SK-N-SH (cell line): Measurements from ENCODE around the gene FN3K.

Experiments used
- CTCF ChIP-seq: fragments of 200-600 bp; sonication (generic); IDR thresholded peaks from 2 replicates; pipeline ENCODE4 v1.6.1; 2017; ENCODE audit warnings: antibody characterized with exemption, mild to moderate bottlenecking, moderate library complexity
- PBX3 ChIP-seq: IDR thresholded peaks from 2 replicates; pipeline ENCODE4; 2012
- RAD21 ChIP-seq: IDR thresholded peaks from 2 replicates; pipeline ENCODE4 v1.6.1; 2012; ENCODE audit warnings: mild to moderate bottlenecking, low read length
- TCF12 ChIP-seq: IDR thresholded peaks from 2 replicates; pipeline ENCODE4 v1.4.0; 2012

GRCh38 chr17:82702231-82702927 lies 33.0 kb upstream of the FN3K start:
- no peak for TF ChIP-seq PBX3
- no peak for TF ChIP-seq TCF12
- no peak for TF ChIP-seq CTCF
- no peak for TF ChIP-seq RAD21
